Endothelial cell of umbilical vein (primary cell): ENCODE measurements around the gene LYPD4. TPM values are rescaled to one million over a fixed set of nuclear protein-coding genes. Genes with fewer than 3 reads are reported as not detected.

ENCODE experiments used
- BruUV-seq: library from RNA; stranded (reverse); fragments of 400-500 nt; replicated peaks from 2 replicates; lab custom pipeline; 2021; lab: Mats Ljungman, UMichigan
- CTCF ChIA-PET: fragments of 300-600, 350-600 bp; sonication (Branson Sonifier 250); formaldehyde crosslinking; loops from one replicate; lab custom pipeline; 2021; ENCODE audit warnings: antibody characterized with exemption, inconsistent platforms; lab: Charles Lee
- POLR2A ChIA-PET: fragments of 300-600, 350-600 bp; sonication (Branson Sonifier 250); formaldehyde crosslinking; loops from one replicate; lab custom pipeline; 2021; ENCODE audit warnings: antibody characterized with exemption, inconsistent platforms; lab: Charles Lee
- DNase-seq: peaks from one replicate; pipeline ENCODE4 v3.0.0-alpha.2; 2011; ENCODE audit warnings: low read depth, low spot score
- FAIRE-seq: peaks from 2 replicates; lab custom pipeline; 2011; peaks lifted over from hg19 to GRCh38; lab: Jason Lieb, UNC
- H2AFZ ChIP-seq: 2 replicates; pipeline ENCODE4 v1.6.0; 2012; ENCODE audit warnings: low read depth, low read length, control low read depth, inconsistent platforms
- H3K27ac ChIP-seq: 2 replicates; pipeline ENCODE4 v1.5.1; 2011; ENCODE audit warnings: low read depth, mild to moderate bottlenecking, control low read depth, low read length, moderate library complexity; ENCODE audit not compliant: insufficient read depth
- H3K27me3 ChIP-seq, 2 experiments: 2 replicates each; pipeline versions ENCODE4 v1.6.0 to v1.6.1; 2011; ENCODE audit warnings: low read length in 2 of 2, mixed read lengths in 1 of 2; ENCODE audit not compliant: control insufficient read depth in 2 of 2, insufficient read depth in 2 of 2
- H3K36me3 ChIP-seq, 2 experiments: 2 replicates in 1 of 2; 3 replicates in 1 of 2; pipeline ENCODE4 v1.5.1; 2011; ENCODE audit warnings: low read length in 2 of 2, mild to moderate bottlenecking in 1 of 2, moderate library complexity in 1 of 2; ENCODE audit not compliant: control insufficient read depth in 2 of 2, insufficient read depth in 2 of 2; ENCODE audit errors: extremely low read depth in 1 of 2
- H3K4me1 ChIP-seq: 3 replicates; pipeline ENCODE4 v1.5.1; 2011; ENCODE audit warnings: mild to moderate bottlenecking, low read length; ENCODE audit not compliant: control insufficient read depth, insufficient read depth; ENCODE audit errors: extremely low read depth
- H3K4me2 ChIP-seq: 2 replicates; pipeline ENCODE4 v1.6.1; 2011; ENCODE audit warnings: low read length, control low read depth, mixed read lengths; ENCODE audit not compliant: insufficient read depth
- H3K4me3 ChIP-seq, 3 experiments: fragments of 200-600 bp in 1 of 3; sonication (generic), shearing (Covaris generic) in 1 of 3; replicated peaks in 1 of 3; 2 replicates each; pipeline ENCODE4 v1.5.1; 2011 to 2016; ENCODE audit warnings: control low read depth in 3 of 3, low read length in 3 of 3, mild to moderate bottlenecking in 2 of 3, inconsistent platforms in 1 of 3, low read depth in 1 of 3, moderate library complexity in 1 of 3; ENCODE audit not compliant: insufficient read depth in 1 of 3
- H3K79me2 ChIP-seq: 2 replicates; pipeline ENCODE4 v1.6.0; 2012; ENCODE audit warnings: low read length, inconsistent platforms; ENCODE audit not compliant: control insufficient read depth, insufficient read depth
- H3K9ac ChIP-seq: replicated peaks from 2 replicates; pipeline ENCODE3; 2011; ENCODE audit warnings: low read length, control low read depth; ENCODE audit not compliant: insufficient read depth; ENCODE audit errors: extremely low read depth
- H3K9me1 ChIP-seq: replicated peaks from 3 replicates; pipeline ENCODE4 v1.6.0; 2011; ENCODE audit warnings: mild to moderate bottlenecking, low read length; ENCODE audit not compliant: control insufficient read depth, insufficient read depth; ENCODE audit errors: extremely low read depth
- H3K9me3 ChIP-seq: replicated peaks from 2 replicates; pipeline ENCODE4 v1.5.1; 2012; ENCODE audit warnings: low read length, inconsistent platforms; ENCODE audit not compliant: control insufficient read depth, insufficient read depth
- H4K20me1 ChIP-seq: replicated peaks from 2 replicates; pipeline ENCODE3; 2011; ENCODE audit warnings: mild to moderate bottlenecking, low read length; ENCODE audit not compliant: control insufficient read depth, insufficient read depth; ENCODE audit errors: extremely low read depth
- CTCF ChIP-seq, 2 donors: IDR thresholded peaks; 1 replicate in 1 of 2; 2 replicates in 1 of 2; pipeline ENCODE4 v1.5.1; 2011; ENCODE audit warnings: low read length in 2 of 2, mild to moderate bottlenecking in 2 of 2, moderate library complexity in 2 of 2, control low read depth in 1 of 2, inconsistent platforms in 1 of 2, low read depth in 1 of 2; ENCODE audit not compliant: insufficient read depth in 1 of 2; ENCODE audit errors: extremely low read depth in 1 of 2
- EZH2 ChIP-seq: IDR thresholded peaks from 2 replicates; pipeline ENCODE4 v1.6.1; 2012; ENCODE audit warnings: borderline replicate concordance, low read depth, mild to moderate bottlenecking, moderate library complexity, low read length, inconsistent platforms; ENCODE audit not compliant: severe bottlenecking
- FOS ChIP-seq: IDR thresholded peaks from 2 replicates; pipeline ENCODE4 v1.6.1; 2011; ENCODE audit warnings: mild to moderate bottlenecking, low read length, moderate library complexity, borderline replicate concordance; ENCODE audit not compliant: insufficient read depth
- GATA2 ChIP-seq: IDR thresholded peaks from 2 replicates; pipeline ENCODE4 v1.7.0; 2011; ENCODE audit warnings: low read depth, mild to moderate bottlenecking, moderate library complexity, mixed read lengths, low read length; ENCODE audit not compliant: insufficient read length, insufficient read depth
- JUN ChIP-seq: IDR thresholded peaks from 2 replicates; pipeline ENCODE4 v1.6.1; 2011; ENCODE audit warnings: borderline replicate concordance, low read depth; ENCODE audit not compliant: insufficient read length, insufficient read depth
- MAX ChIP-seq: IDR thresholded peaks from 2 replicates; pipeline ENCODE4 v1.6.1; 2011; ENCODE audit not compliant: insufficient read depth, insufficient read length
- MYC ChIP-seq: IDR thresholded peaks from one replicate; pipeline ENCODE4 v1.6.1; 2011; ENCODE audit warnings: mild to moderate bottlenecking, low read depth, low read length
- POLR2A ChIP-seq: IDR thresholded peaks from 2 replicates; pipeline ENCODE4 v1.6.1; 2012; ENCODE audit warnings: low read depth, mild to moderate bottlenecking, control low read depth, low read length
- POLR2AphosphoS5 ChIP-seq: IDR thresholded peaks from 2 replicates; pipeline ENCODE4 v1.6.1; 2012; ENCODE audit warnings: low read depth, mild to moderate bottlenecking, control low read depth, low read length, moderate library complexity; ENCODE audit not compliant: insufficient read depth
- dilution Hi-C: fragments of 300-500 bp; cut with MboI; formaldehyde crosslinking; loops from one replicate; pipeline ENCODE4 v1.15.0; 2019; ENCODE audit warnings: low sequenced_read_pairs; ENCODE audit not compliant: extremely low pct_ligation_motif_present
- intact Hi-C: fragments of 100-400 bp; cut with micrococcal nuclease; formaldehyde crosslinking; loops from one replicate; pipeline ENCODE4 v1.10.0; 2022
- polyA plus RNA-seq, 4 experiments: library from polyadenylated mRNA; depleted of rRNA in 3 of 4; stranded (reverse) in 3 of 4; unstranded in 1 of 4; fragments of >200 nt; gene quantifications; 2 replicates each; pipeline versions ENCODE4 v1.2.1 to v1.2.3, GENCODE V29; 2011 to 2012; ENCODE audit warnings: missing spikeins in 1 of 4
- total RNA-seq: library from RNA; stranded (reverse); gene quantifications from 2 replicates; pipeline ENCODE4 v1.2.3, GENCODE V29; 2021

Gene LYPD4
- total and polyA plus RNA-seq, 2 donors (not counting 3 experiments of a cell fraction or from before 2014, with no cell fraction given) = not detected

GRCh38 chr19:41879670-41880328, 35.3 kb upstream of the LYPD4 start:
- FAIRE-seq = no peak
- dilution Hi-C loops (no loop called here), intact Hi-C loops (no loop called here)
- H3K36me3 ChIP-seq = no peaks in the 10 kb centered on the region
- POLR2A ChIA-PET = no interaction called here
- peaks cover 5% of the 10 kb centered on the region for H3K79me2 ChIP-seq
- H3K4me3 ChIP-seq = no peak overlapping the region
- no peak overlapping the region for H3K27ac ChIP-seq
- CTCF ChIA-PET = no interaction called here
- H3K9me3 ChIP-seq = no peaks in the 10 kb centered on the region
- H4K20me1 ChIP-seq = no peaks in the 10 kb centered on the region
- no peak overlapping the region for H2AFZ ChIP-seq
- no peak overlapping the region for H3K9ac ChIP-seq
- no peak for TF ChIP-seq EZH2
- no peak for TF ChIP-seq FOS
- TF ChIP-seq CTCF (IDR thresholded peaks at IDR 0.05; ENCODE audit: extremely low read depth in 1 of 2, insufficient read depth in 1 of 2, low read depth in 1 of 2, low read length in 2 of 2) = no peak
- no peak for TF ChIP-seq POLR2AphosphoS5
- no peak for TF ChIP-seq MYC
- no peak for TF ChIP-seq JUN
- TF ChIP-seq POLR2A = no peak
- no peak for TF ChIP-seq MAX
- TF ChIP-seq GATA2 = no peak
- no peaks in the 10 kb centered on the region for H3K9me1 ChIP-seq
- no peaks in the 10 kb centered on the region for H3K27me3 ChIP-seq
- peaks cover 7% of the 10 kb centered on the region for H3K4me1 ChIP-seq
- H3K4me2 ChIP-seq = no peak overlapping the region
- BruUV-seq = no TSS peak
- DNase-seq = no peak
